Inferior parietal cortex (tissue), 1 donor: ENCODE data around the gene KPNA1.
"Not testable (repeated sequence)": the region's sequence is repeated elsewhere in the genome, so short reads cannot be mapped to it uniquely, and the experiment has no call there.

ENCODE experiments used
- DNase-seq: peaks from one replicate; pipeline ENCODE4 v3.0.0-alpha.2; 2016; ENCODE audit errors: extremely low spot score

KPNA1 gene

GRCh38 chr3:122520861-122521260 is 6.1 kb upstream of the KPNA1 start:
- no peak for DNase-seq

DNA sequence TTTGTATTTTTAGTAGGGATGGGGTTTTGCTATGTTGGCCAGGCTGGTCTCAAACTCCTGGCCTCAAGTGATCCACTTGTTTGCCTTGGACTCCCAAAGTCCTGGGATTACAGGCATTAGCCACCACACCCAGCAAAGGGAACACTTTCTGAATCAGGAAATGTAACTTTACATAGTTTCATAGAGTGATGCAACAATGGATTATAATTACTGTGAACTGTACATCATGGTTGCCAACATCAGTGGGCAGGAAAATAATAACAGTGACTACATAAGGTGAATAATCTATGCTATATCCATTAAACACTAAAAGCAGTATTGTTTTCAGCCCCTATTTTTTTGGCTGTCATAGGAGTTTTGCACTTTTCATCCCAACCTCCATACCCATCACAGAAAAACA is 5.0 kb upstream of the KPNA1 start:
- no peak for DNase-seq

DNA sequence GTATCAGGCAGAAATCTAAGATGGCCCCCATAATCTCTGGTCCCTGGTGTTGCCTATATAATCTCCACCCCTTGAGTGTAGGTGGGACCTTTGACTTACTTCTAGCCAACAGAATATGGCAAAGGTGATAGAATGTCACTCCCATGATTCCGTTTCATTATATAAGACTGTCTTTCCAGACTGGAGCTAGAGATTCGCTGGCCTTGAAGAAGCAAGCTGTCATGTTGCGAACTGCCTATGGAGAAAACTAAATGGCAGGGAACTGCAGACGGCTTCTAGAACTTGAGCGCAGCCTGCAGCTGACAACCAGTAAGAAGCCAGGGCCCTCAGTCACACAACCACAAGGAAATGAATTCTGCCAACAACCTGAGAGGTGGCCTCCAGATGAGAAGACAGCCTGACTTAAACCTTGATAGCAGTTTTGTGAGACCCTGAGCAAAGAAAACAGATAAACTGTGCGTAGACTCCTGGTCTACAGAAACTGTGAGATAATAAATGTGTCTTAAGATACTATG is 2.2 kb upstream of the KPNA1 start:
- DNase-seq, result no peak

DNA sequence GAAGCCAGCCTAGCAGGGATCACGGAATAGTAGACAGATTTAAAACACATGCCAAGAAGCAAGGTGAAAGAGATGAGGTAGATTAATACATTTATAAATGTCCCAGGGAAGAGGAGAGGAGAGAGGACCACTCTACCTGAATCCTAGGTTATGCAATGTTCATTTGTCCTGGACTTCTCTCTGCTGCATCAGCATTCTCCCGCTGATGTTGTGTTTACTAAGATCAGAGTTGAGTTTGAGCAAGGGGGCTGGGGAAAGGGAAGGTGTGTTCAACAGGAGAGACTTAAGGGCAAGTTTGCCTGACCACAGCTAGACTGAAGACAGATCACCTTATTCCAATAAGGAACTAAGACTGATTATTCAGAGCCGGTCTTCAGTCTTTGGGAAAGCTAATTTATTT is 1.1 kb upstream of the KPNA1 start:
- DNase-seq, result no peak

DNA sequence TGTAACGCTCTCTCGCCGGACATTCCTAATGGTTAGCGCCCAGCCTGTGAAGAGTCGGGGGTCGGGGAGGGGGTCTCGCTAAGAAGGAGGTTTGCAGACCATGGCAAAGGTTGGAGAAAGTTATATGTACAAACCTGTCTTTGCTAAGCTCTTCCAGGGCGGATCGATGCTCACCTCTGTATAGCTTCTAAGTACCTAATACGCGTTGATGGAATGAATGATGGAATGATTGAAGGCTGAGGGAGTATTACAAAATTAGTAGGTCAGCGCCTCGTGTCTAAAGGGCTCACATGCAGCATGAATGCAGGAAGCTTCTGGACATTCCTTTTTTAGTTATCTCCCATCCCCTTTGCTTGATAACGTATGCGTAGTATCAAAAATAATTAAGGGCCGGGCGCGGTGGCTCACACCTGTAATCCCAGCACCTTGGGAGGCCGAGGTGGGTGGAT is 305 bp upstream of the KPNA1 start:
- no peak for DNase-seq

DNA sequence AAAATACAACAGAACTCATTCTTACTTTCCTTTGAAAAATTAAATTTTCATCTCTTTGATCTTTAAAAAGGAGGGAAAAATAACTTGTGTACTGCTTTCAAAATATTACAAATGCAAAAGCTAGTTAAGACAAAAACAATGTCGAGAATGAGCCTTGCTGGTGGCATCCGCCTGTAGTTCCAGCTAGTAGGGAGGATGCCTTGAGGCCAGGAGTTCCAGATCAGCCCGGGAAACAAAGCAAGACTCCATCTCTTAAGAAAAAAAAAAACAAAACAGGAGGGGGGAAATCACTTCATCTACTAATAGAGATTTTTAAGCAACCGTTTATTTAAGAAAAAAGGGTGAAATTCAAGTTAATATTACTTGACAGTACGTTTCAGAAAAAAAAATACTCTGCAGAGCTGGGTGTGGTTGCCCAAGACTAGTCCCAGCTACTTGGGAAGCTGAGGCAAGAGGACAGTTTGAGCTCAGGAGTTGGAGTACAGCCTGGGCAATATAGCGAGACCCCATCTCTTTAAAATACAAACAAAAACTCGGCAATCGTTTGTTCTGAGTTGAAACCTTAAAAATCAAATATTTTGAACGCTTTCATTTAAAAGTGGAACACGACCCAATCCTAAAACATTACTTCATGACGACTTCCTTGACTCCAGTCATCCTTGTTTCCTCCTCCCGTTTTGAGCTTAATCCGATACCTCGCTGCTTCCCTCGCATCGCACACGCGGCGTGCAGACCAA is 1.2 kb downstream of the KPNA1 start:
- peak; percentile 32 for DNase-seq

DNA sequence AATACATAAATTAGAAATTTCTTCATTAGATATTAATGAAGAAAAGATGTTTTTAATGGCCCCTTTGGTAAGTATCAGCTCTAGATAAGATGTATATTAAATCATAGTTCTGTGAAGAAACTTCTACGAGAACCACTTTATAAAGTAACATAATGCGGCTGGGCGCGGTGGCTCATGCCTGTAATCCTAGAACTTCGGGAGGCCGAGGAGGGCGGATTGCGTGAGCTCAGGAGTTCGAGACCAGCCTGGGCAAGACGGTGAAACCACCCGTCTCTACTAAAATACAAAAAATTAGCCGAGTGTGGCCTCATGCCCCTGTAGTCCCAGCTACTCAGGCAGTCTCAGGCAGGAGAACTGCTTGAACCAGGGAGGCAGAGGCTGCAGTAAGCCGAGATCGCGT is 2.5 kb downstream of the KPNA1 start:
- no peak for DNase-seq

DNA sequence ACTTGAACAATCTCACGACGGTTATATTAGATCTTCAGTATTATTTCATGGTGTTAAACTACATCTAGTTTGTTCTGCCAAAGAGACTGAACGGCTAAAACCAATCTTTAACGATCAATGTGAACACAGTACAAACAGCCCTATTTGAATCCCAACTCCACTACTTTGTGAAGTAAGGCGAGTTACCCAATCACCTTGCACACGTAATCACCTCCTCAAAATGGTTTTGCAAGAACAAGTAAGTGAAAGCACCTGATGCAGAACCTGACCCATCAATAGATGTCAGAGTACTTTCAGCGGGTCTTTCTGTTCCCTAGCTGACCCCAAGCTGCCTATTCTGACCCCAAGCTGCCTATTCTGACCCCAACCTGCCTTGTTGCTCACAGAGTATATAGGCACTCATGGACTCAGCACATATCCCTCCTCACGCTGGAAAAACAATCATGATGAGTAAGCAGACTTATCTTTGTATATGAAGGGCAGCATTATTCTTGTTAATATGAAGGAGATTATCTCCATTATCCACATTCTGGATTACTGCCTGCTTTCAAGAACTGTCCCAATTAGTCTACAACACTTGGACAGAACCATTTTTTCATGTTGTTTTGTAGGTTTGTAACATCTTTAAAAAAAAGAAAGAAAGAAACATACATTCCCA is 3.7 kb downstream of the KPNA1 start:
- DNase-seq, result no peak

DNA sequence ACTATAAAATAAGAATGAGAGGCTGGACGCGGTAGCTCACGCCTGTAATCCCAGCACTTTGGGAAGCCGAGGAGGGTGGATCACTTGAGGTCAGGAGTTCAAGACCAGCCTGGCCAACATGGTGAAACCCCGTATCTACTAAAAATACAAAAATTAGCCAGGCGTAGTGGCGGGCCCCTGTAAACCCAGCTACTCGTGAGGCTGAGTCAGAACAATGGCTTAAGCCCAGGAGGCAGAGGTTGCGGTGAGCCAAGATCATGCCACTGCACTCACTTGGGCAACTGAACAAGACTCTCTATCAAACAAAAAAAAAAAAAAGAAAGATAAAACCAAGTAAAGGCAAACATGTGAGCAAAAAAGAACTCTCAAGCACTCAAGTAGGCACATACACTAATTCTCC is 5.8 kb downstream of the KPNA1 start:
- DNase-seq, result not testable (repeated sequence)

GRCh38 chr3:122508135-122508914 is 6.4 kb downstream of the KPNA1 start:
- DNase-seq, result no peak

DNA sequence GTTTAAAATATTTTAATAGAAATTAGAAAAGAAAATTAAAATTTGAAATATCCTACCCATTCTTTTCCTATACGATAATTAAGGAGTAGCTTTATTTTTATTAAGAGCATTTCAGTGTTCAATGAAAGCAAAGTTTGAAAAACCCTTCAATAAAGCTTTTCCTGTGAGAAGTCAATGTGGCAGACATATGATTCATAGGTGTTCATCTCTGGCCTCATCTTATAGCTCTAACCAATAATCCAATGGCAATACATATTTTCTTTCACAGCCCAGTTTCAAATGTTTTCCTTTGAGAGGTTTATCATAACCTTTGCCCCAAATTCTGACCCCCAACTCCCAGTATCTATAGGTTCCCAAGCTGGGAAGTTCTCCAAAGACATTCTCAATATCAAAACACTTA is 8.3 kb downstream of the KPNA1 start:
- no peak for DNase-seq

DNA sequence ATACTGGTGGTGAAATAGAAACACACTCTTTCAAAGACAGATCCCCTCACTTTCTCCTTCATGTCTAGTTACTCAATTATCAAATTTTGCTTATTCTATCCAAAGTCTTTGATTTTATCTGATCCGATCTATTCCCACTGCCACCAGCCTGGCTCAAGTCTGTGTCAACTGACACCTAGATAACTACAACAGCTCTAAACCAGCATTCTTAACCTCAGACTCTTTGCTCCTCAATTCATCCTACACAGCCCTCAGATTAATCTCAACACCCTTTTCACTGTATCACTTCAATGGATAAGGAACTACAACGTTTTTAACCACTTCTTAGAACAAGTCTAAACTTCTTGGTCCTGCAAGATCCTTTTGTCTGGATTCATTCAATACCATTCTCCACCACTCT is 9.1 kb downstream of the KPNA1 start:
- DNase-seq, result no peak

DNA sequence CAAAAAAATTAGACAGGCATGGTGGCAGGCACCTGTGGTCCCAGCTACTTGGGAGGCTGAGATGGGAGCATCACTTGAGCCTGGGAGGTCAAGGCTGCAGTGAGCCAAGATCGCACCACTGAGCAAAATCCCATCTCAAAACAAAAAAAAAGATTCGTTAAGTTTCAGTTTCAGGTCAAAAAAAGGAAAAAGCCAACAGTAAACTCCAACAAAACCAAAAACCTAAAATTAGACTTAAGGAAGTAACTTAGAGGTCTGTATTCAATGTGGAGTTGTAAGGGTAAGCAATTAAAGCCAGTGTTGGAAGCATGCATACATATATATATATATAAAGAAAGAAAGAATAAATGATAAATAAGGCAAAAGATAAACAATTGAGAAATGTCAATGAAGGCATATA is 11.8 kb downstream of the KPNA1 start:
- no peak for DNase-seq

GRCh38 chr3:122502139-122502538 is 12.6 kb downstream of the KPNA1 start:
- DNase-seq, result no peak

DNA sequence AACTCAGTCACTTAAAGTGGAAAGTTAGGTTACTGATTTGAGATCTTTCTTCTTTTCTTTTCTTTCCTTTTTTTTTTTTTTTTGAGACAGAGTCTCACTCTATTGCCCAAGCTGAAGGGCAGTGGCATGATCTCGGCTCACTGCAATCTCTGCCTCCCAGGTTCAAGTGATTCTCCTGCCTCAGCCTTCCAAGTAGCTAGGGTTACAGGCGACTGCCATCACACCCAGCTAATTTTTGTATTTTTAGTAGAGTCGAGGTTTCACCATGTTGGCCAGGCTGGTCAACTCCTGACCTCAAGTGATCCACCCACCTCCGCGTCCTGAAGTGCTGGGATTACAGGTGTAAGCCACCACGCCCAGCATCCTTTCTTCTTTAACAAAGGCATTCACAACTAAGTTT is 13.8 kb downstream of the KPNA1 start:
- not testable (repeated sequence) for DNase-seq

GRCh38 chr3:122498152-122498551 is 16.6 kb downstream of the KPNA1 start:
- DNase-seq, result no peak

- no peak for DNase-seq
Measured at GRCh38 chr3:122497425-122497824, 17.3 kb downstream of the KPNA1 start.

GRCh38 chr3:122496508-122496907 is 18.2 kb downstream of the KPNA1 start:
- DNase-seq, result no peak

DNA sequence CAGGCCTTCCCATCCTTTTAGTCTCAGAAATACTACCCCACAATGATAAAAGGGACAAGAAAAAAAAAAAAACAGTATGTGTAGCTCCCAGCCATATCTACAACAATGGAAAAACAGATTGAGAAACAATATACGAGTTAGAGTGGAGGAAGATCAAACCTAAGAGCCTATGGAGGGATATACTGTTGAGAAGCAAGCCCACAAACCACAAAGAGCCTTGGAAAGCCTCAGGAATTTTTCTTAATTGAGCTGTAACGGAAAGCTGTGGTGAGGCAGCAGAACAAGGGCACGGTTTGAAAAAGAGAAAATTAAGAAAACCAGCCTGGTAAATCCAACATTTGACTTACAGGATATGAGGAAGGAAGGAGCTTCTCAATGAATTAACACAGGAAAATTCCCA is 21.4 kb downstream of the KPNA1 start:
- DNase-seq, result no peak

- DNase-seq, result no peak
Measured at GRCh38 chr3:122488262-122488973, 26.3 kb downstream of the KPNA1 start.

DNA sequence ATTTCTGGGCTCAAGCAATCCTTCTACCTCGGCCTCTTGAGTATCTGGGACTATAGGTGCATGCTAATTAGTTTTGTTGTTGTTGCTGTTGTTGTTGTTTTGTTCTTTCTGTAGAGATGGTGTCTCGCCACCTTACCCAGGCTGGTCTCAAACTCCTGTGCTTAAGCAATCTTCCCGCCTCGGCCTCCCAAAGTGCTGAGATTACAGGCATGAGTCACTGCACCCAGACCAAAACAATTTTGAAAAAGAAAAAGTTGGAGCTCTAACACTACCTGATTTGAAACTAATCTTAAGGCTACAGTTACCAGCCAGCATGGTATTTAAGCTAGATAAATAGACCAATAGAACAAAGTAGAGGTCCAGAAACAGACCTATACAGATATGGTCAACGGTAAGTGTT is 29.8 kb downstream of the KPNA1 start:
- no peak for DNase-seq

GRCh38 chr3:122481390-122481789 is 33.3 kb downstream of the KPNA1 start:
- DNase-seq, result no peak
